Cerebellar nuclear complex (tissue), 1 donor: ENCODE measurements around the gene MFAP2.
A peak's percentile ranks its signal among the peaks of the same experiment; 100 is the strongest.

Experiments
- DNase-seq, 2 experiments: peaks; one replicate each; lab custom pipeline; 2025; lab: John Stamatoyannopoulos, UW

Gene MFAP2

GRCh38 chr1:16980473-16981268 lies at the start of gene MFAP2:
TSS of gene MFAP2 (minus strand) at chr1:16980620. CDS start at chr1:16978273, 2,347 bp downstream.
- DNase-seq = no peak

GRCh38 chr1:17030206-17030605 lies 49.8 kb upstream of the MFAP2 start:
- DNase-seq = no peak

GRCh38 chr1:17028662-17029188 lies 48.3 kb upstream of the MFAP2 start:
- DNase-seq = no peak

- DNase-seq = no peak
Observed at GRCh38 chr1:17027900-17028299, 47.5 kb upstream of the MFAP2 start.

- DNase-seq = no peak
Observed at GRCh38 chr1:17027403-17027802, 47.0 kb upstream of the MFAP2 start.

- DNase-seq = no peak
Observed at GRCh38 chr1:17024721-17025120, 44.3 kb upstream of the MFAP2 start.

GRCh38 chr1:17023573-17023972 lies 43.2 kb upstream of the MFAP2 start:
- DNase-seq = no peak

- DNase-seq = no peak
Observed at GRCh38 chr1:17023102-17023501, 42.7 kb upstream of the MFAP2 start.

GRCh38 chr1:17021896-17022295 lies 41.5 kb upstream of the MFAP2 start:
- no peak for DNase-seq

GRCh38 chr1:17020502-17020901 lies 40.1 kb upstream of the MFAP2 start:
- no peak for DNase-seq

GRCh38 chr1:17018849-17019248 lies 38.4 kb upstream of the MFAP2 start:
- DNase-seq = no peak

- no peak for DNase-seq
Observed at GRCh38 chr1:17017435-17017834, 37.0 kb upstream of the MFAP2 start.

- DNase-seq = no peak
Observed at GRCh38 chr1:17016317-17016661, 35.9 kb upstream of the MFAP2 start.

GRCh38 chr1:17014671-17015567 lies 34.5 kb upstream of the MFAP2 start:
- DNase-seq = no peak

- no peak for DNase-seq
Observed at GRCh38 chr1:17013491-17014320, 33.3 kb upstream of the MFAP2 start.

- DNase-seq = no peak
Observed at GRCh38 chr1:17012775-17013490, 32.5 kb upstream of the MFAP2 start.

- peak; percentile 63 to 64 for DNase-seq
Observed at GRCh38 chr1:17011439-17012307, 31.3 kb upstream of the MFAP2 start, which contains the start of gene ATP13A2. TSS of gene ATP13A2 (minus strand) at chr1:17011928. CDS start at chr1:17011738, 190 bp downstream.

- no peak for DNase-seq
Observed at GRCh38 chr1:17011092-17011438, 30.6 kb upstream of the MFAP2 start.

GRCh38 chr1:17009706-17010105 lies 29.3 kb upstream of the MFAP2 start:
- no peak for DNase-seq

GRCh38 chr1:17008208-17008855 lies 27.9 kb upstream of the MFAP2 start:
- DNase-seq = no peak
